Measurements from ENCODE around the gene DCLK1. TPM values are rescaled to one million over a fixed set of nuclear protein-coding genes. Genes with fewer than 3 reads are reported as not detected.

DCLK1 gene
- total RNA-seq, 1 donor from 2014 or later, result 4.5 TPM

- no peak for TF ChIP-seq CTCF (IDR thresholded peaks at IDR 0.05)
- intact Hi-C loops (cut with DNase I), result no loop called here
- Histone ChIP-seq H3K4me3 (no peak overlapping the region), H3K27ac (no peak overlapping the region), H3K4me1 (no peaks in the 10 kb centered on the region), H3K36me3 (no peaks in the 10 kb centered on the region), H3K27me3 (no peaks in the 10 kb centered on the region), H3K9me3 (no peaks in the 10 kb centered on the region)
- ATAC-seq, result no peak
- no peak for DNase-seq
Observed at GRCh38 chr13:35814605-35815011, 316.6 kb downstream of the DCLK1 start.

- Histone ChIP-seq H3K4me1 (no peaks in the 10 kb centered on the region), H3K9me3 (no peaks in the 10 kb centered on the region), H3K27ac (no peak overlapping the region), H3K36me3 (no peaks in the 10 kb centered on the region), H3K4me3 (no peak overlapping the region), H3K27me3 (no peaks in the 10 kb centered on the region)
- intact Hi-C loops (cut with DNase I), result no loop called here
- DNase-seq, result no peak
- no peak for TF ChIP-seq CTCF (IDR thresholded peaks at IDR 0.05)
- ATAC-seq, result no peak
Observed at GRCh38 chr13:35812736-35813135, 318.4 kb downstream of the DCLK1 start.

- TF ChIP-seq CTCF (IDR thresholded peaks at IDR 0.05), result no peak
- H3K36me3 ChIP-seq, result no peaks in the 10 kb centered on the region
- no peaks in the 10 kb centered on the region for H3K9me3 ChIP-seq
- no peak overlapping the region for H3K4me3 ChIP-seq
- no peaks in the 10 kb centered on the region for H3K27me3 ChIP-seq
- intact Hi-C loops (cut with DNase I), result no loop called here
- H3K4me1 ChIP-seq, result no peaks in the 10 kb centered on the region
- ATAC-seq (no peak), DNase-seq (no peak)
- H3K27ac ChIP-seq, result no peak overlapping the region
Observed at GRCh38 chr13:35810321-35810720, 320.9 kb downstream of the DCLK1 start.

GRCh38 chr13:35808846-35809245 is 322.3 kb downstream of the DCLK1 start:
- TF ChIP-seq CTCF (IDR thresholded peaks at IDR 0.05), result no peak
- no peak for ATAC-seq

GRCh38 chr13:35804901-35805300 is 326.3 kb downstream of the DCLK1 start:
- intact Hi-C loops (cut with DNase I), result no loop called here
- DNase-seq, result no peak
- H3K27ac ChIP-seq, result no peak overlapping the region
- H3K4me3 ChIP-seq, result no peak overlapping the region
- no peak for TF ChIP-seq CTCF (IDR thresholded peaks at IDR 0.05)
- H3K9me3 ChIP-seq, result no peaks in the 10 kb centered on the region
- H3K4me1 ChIP-seq, result no peaks in the 10 kb centered on the region
- H3K36me3 ChIP-seq, result no peaks in the 10 kb centered on the region
- ATAC-seq, result no peak
- no peaks in the 10 kb centered on the region for H3K27me3 ChIP-seq

More at GRCh38 chr13:35808846-35809245, 322.3 kb downstream of the DCLK1 start:
- no peaks in the 10 kb centered on the region for H3K27me3 ChIP-seq
- DNase-seq, result no peak
- no peaks in the 10 kb centered on the region for H3K36me3 ChIP-seq
- no peaks in the 10 kb centered on the region for H3K9me3 ChIP-seq
- no peaks in the 10 kb centered on the region for H3K4me1 ChIP-seq
- no peak overlapping the region for H3K4me3 ChIP-seq
- no peak overlapping the region for H3K27ac ChIP-seq
- intact Hi-C loops (cut with DNase I), result no loop called here

GRCh38 chr13:35797991-35798390 is 333.2 kb downstream of the DCLK1 start:
- intact Hi-C loops (cut with DNase I), result no loop called here
- Histone ChIP-seq H3K27me3 (no peaks in the 10 kb centered on the region), H3K4me1 (no peaks in the 10 kb centered on the region), H3K4me3 (no peak overlapping the region), H3K36me3 (no peaks in the 10 kb centered on the region), H3K9me3 (no peaks in the 10 kb centered on the region), H3K27ac (no peak overlapping the region)
- DNase-seq (no peak), ATAC-seq (no peak)
- no peak for TF ChIP-seq CTCF (IDR thresholded peaks at IDR 0.05)

Measured in upper lobe of right lung (tissue), 1 donor.